ENCODE data around the gene RGPD3.
"Not testable (repeated sequence)": the region's sequence is repeated elsewhere in the genome, so short reads cannot be mapped to it uniquely, and the experiment has no call there.

RGPD3 gene

GRCh38 chr2:106479563-106479962 is 11.3 kb upstream of the RGPD3 start:
- not testable (repeated sequence) for DNase-seq

GRCh38 chr2:106477647-106478046 is 9.4 kb upstream of the RGPD3 start:
- DNase-seq: not testable (repeated sequence)

GRCh38 chr2:106470658-106471057 is 2.4 kb upstream of the RGPD3 start:
- not testable (repeated sequence) for DNase-seq

GRCh38 chr2:106467516-106467915 is 697 bp downstream of the RGPD3 start:
- not testable (repeated sequence) for DNase-seq

GRCh38 chr2:106461882-106462281 is 6.3 kb downstream of the RGPD3 start:
- DNase-seq: not testable (repeated sequence)

GRCh38 chr2:106390680-106391079 is 77.5 kb downstream of the RGPD3 start:
- not testable (repeated sequence) for DNase-seq

- not testable (repeated sequence) for DNase-seq
Measured at GRCh38 chr2:106388814-106389410, 79.3 kb downstream of the RGPD3 start.

- not testable (repeated sequence) for DNase-seq
Measured at GRCh38 chr2:106384548-106384947, 83.7 kb downstream of the RGPD3 start.

- not testable (repeated sequence) for DNase-seq
Measured at GRCh38 chr2:106381867-106382266, 86.3 kb downstream of the RGPD3 start.

GRCh38 chr2:106379567-106379966 is 88.6 kb downstream of the RGPD3 start:
- DNase-seq: not testable (repeated sequence)

GRCh38 chr2:106369182-106369581 is 99.0 kb downstream of the RGPD3 start:
- not testable (repeated sequence) for DNase-seq

- DNase-seq: no peak
Measured at GRCh38 chr2:106366204-106366885, 101.9 kb downstream of the RGPD3 start.

- no peak for DNase-seq
Measured at GRCh38 chr2:106363791-106364190, 104.4 kb downstream of the RGPD3 start.

GRCh38 chr2:106362789-106363188 is 105.4 kb downstream of the RGPD3 start:
- no peak for DNase-seq

GRCh38 chr2:106359512-106359911 is 108.7 kb downstream of the RGPD3 start:
- DNase-seq: no peak

- DNase-seq: no peak
Measured at GRCh38 chr2:106358521-106358920, 109.7 kb downstream of the RGPD3 start.

- DNase-seq: no peak
Measured at GRCh38 chr2:106358081-106358480, 110.1 kb downstream of the RGPD3 start.

GRCh38 chr2:106356291-106356690 is 111.9 kb downstream of the RGPD3 start:
- DNase-seq: no peak

- no peak for DNase-seq
Measured at GRCh38 chr2:106353676-106354075, 114.5 kb downstream of the RGPD3 start.

GRCh38 chr2:106350980-106351379 is 117.2 kb downstream of the RGPD3 start:
- no peak for DNase-seq

- no peak for DNase-seq
Measured at GRCh38 chr2:106344302-106344701, 123.9 kb downstream of the RGPD3 start.

GRCh38 chr2:106343274-106343673 is 124.9 kb downstream of the RGPD3 start:
- DNase-seq: no peak

- no peak for DNase-seq
Measured at GRCh38 chr2:106342831-106343251, 125.4 kb downstream of the RGPD3 start.

GRCh38 chr2:106341666-106342065 is 126.5 kb downstream of the RGPD3 start:
- no peak for DNase-seq

All from NCI-H226 (cell line).